Uterus (tissue), 4 donors: ENCODE data around the gene EPC1. TPM values are rescaled to one million over a fixed set of nuclear protein-coding genes. Genes with fewer than 3 reads are reported as not detected.
"Not testable (repeated sequence)": the region's sequence is repeated elsewhere in the genome, so short reads cannot be mapped to it uniquely, and the experiment has no call there.

Experiments
- DNase-seq, 2 donors: peaks; one replicate each; pipeline ENCODE4 v3.0.0-alpha.2; 2019 to 2020
- H3K27ac ChIP-seq, 2 donors: fragments of 200-600 bp; sonication (generic); 1 replicate in 1 of 2; 2 replicates in 1 of 2; pipeline ENCODE4 v1.5.1; 2016 to 2018
- H3K27me3 ChIP-seq, 2 donors: fragments of 200-600 bp; sonication (generic); one replicate each; pipeline ENCODE4 v1.5.1; 2018 to 2019; ENCODE audit warnings: control low read depth in 1 of 2
- H3K36me3 ChIP-seq, 2 donors: fragments of 200-600 bp; sonication (generic); one replicate each; pipeline ENCODE4 v1.5.1; 2019; ENCODE audit warnings: control low read depth in 1 of 2
- H3K4me1 ChIP-seq, 2 donors: fragments of 200-600 bp; sonication (generic); one replicate each; pipeline ENCODE4 v1.5.1; 2018 to 2019; ENCODE audit warnings: control low read depth in 1 of 2
- H3K4me3 ChIP-seq, 2 donors: fragments of 200-600 bp; sonication (generic); 1 replicate in 1 of 2; 2 replicates in 1 of 2; pipeline ENCODE4 v1.5.1; 2018 to 2019; ENCODE audit warnings: mild to moderate bottlenecking in 1 of 2
- H3K9me3 ChIP-seq, 2 donors: fragments of 200-600 bp; sonication (generic); one replicate each; pipeline ENCODE4 v1.5.1; 2019; ENCODE audit warnings: control low read depth in 1 of 2
- POLR2A ChIP-seq, 2 donors: fragments of 450-650 bp; IDR thresholded peaks; one replicate each; pipeline ENCODE4 v1.6.1; 2016; ENCODE audit warnings: antibody characterized with exemption in 2 of 2, mild to moderate bottlenecking in 1 of 2, moderate library complexity in 1 of 2
- intact Hi-C: fragments of 100-400 bp; cut with DNase I; formaldehyde crosslinking; loops from one replicate; pipeline ENCODE4 v1.15.1; 2023; ENCODE audit warnings: low total_unique reads
- total RNA-seq, 4 donors: library from RNA; depleted of rRNA in 3 of 4; stranded (reverse); fragments of >200 nt in 3 of 4; gene quantifications; one replicate each; pipeline versions ENCODE4 v1.1.0 to v1.2.4, GENCODE V29; 2014 to 2023
- TF ChIP-seq, protein P1 (sequence below), 4 experiments: fragments of 200-600 bp in 2 of 4; fragments of 450-650 bp in 2 of 4; sonication (generic) in 2 of 4; IDR thresholded peaks; one replicate each; pipeline ENCODE4 v1.5.1; 2016 to 2019; ENCODE audit warnings: antibody characterized with exemption in 4 of 4, mild to moderate bottlenecking in 2 of 4, moderate library complexity in 1 of 4
- donor health status: DM: yes; HTN: yes; CAD: no.

EPC1 gene
- total RNA-seq, 4 donors from 2014 or later = 34.7 to 109 (median 48.8) TPM

DNA sequence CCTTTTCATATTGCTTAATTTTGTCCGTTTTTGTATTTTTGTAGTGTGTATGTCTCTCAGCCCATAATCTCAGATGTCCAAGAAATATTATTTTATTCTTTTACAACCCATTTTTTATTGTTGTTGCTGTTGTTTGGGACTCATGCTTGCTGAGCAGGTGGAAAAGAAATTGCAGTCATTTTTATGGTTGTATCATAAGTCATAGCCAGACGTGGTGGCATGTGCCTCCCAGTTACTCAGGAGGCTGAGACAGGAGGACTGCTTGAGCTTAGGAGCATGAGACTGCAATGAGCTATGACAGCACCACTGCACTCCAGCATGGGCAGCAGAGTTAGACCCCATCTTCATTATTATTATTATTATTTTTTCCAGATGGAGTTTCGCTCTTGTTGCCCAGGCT is 117.8 kb downstream of the EPC1 start:
- H3K36me3 ChIP-seq = no peaks in the 10 kb centered on the region
- DNase-seq = no peak
- H3K27me3 ChIP-seq = no peaks in the 10 kb centered on the region
- no peaks in the 10 kb centered on the region for H3K4me1 ChIP-seq
- no peak for TF ChIP-seq POLR2A (IDR thresholded peaks at IDR 0.05)
- TF ChIP-seq, protein P1, sequence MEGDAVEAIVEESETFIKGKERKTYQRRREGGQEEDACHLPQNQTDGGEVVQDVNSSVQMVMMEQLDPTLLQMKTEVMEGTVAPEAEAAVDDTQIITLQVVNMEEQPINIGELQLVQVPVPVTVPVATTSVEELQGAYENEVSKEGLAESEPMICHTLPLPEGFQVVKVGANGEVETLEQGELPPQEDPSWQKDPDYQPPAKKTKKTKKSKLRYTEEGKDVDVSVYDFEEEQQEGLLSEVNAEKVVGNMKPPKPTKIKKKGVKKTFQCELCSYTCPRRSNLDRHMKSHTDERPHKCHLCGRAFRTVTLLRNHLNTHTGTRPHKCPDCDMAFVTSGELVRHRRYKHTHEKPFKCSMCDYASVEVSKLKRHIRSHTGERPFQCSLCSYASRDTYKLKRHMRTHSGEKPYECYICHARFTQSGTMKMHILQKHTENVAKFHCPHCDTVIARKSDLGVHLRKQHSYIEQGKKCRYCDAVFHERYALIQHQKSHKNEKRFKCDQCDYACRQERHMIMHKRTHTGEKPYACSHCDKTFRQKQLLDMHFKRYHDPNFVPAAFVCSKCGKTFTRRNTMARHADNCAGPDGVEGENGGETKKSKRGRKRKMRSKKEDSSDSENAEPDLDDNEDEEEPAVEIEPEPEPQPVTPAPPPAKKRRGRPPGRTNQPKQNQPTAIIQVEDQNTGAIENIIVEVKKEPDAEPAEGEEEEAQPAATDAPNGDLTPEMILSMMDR (IDR thresholded peaks at IDR 0.05) = no peak
- intact Hi-C loops = no loop called here
- H3K27ac ChIP-seq = no peak overlapping the region
- no peaks in the 10 kb centered on the region for H3K9me3 ChIP-seq
- H3K4me3 ChIP-seq = no peak overlapping the region

- Histone ChIP-seq H3K9me3 (no peaks in the 10 kb centered on the region), H3K4me3 (no peak overlapping the region), H3K27me3 (no peaks in the 10 kb centered on the region), H3K27ac (no peak overlapping the region), H3K36me3 (no peaks in the 10 kb centered on the region), H3K4me1 (no peaks in the 10 kb centered on the region)
- DNase-seq = no peak
- TF ChIP-seq, protein P1 (IDR thresholded peaks at IDR 0.05) = no peak
- TF ChIP-seq POLR2A (IDR thresholded peaks at IDR 0.05) = no peak
- intact Hi-C loops = no loop called here
Observed at GRCh38 chr10:32227802-32228201, 119.2 kb downstream of the EPC1 start.

DNA sequence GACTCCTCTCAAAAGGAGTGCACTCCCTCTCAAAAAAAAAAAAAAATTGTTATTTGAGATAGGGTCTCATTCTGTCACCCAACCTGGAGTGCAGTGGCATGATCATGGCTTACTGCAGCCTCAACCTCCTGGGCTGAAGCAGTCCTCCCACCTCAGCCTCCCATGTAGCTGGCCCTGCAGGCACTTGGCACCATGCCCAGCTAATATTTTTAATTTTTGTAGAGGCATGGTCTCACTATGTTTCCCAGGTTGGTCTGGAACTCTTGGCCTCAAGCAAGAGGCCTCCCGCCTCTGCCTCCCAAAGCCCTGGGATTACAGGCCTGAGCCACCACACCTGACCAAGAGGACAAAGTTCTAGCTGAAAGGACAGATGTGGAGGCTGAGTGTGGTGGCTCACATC is 120.3 kb downstream of the EPC1 start:
- no peak overlapping the region for H3K27ac ChIP-seq
- no peaks in the 10 kb centered on the region for H3K4me1 ChIP-seq
- TF ChIP-seq POLR2A (IDR thresholded peaks at IDR 0.05) = no peak
- TF ChIP-seq, protein P1 (IDR thresholded peaks at IDR 0.05) = no peak
- DNase-seq = no peak
- H3K36me3 ChIP-seq = no peaks in the 10 kb centered on the region
- no peak overlapping the region for H3K4me3 ChIP-seq
- intact Hi-C loops = no loop called here
- H3K9me3 ChIP-seq = no peaks in the 10 kb centered on the region
- no peaks in the 10 kb centered on the region for H3K27me3 ChIP-seq

DNA sequence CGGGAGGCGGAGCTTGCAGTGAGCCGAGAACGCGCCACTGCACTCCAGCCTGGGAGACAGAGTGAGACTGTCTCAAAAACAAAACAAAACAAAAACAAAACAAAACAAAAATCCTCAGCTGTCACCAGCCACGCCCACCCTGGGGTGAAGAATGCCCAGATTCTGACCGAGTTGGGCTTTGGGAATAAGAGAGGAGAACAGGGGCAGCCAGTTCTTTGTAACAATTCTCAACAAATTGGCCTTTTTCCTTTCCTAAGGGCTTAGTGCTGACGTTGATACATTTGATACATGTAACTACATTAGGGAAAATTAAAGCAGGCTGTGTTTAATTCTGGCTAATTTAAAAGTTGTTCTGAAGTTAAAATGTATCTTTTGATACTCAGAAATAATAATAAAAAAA is 121.0 kb downstream of the EPC1 start:
- no peak for TF ChIP-seq POLR2A (IDR thresholded peaks at IDR 0.05)
- TF ChIP-seq, protein P1 (IDR thresholded peaks at IDR 0.05) = no peak
- DNase-seq = no peak
- no peaks in the 10 kb centered on the region for H3K9me3 ChIP-seq
- no peaks in the 10 kb centered on the region for H3K27me3 ChIP-seq
- H3K27ac ChIP-seq = no peak overlapping the region
- intact Hi-C loops = no loop called here
- no peaks in the 10 kb centered on the region for H3K4me1 ChIP-seq
- no peak overlapping the region for H3K4me3 ChIP-seq
- H3K36me3 ChIP-seq = no peaks in the 10 kb centered on the region

GRCh38 chr10:32222376-32222775 is 124.6 kb downstream of the EPC1 start:
- H3K9me3 ChIP-seq, H3K4me1 ChIP-seq, H3K36me3 ChIP-seq, DNase-seq, H3K27ac ChIP-seq, H3K27me3 ChIP-seq, intact Hi-C loops, H3K4me3 ChIP-seq: not testable (repeated sequence)

DNA sequence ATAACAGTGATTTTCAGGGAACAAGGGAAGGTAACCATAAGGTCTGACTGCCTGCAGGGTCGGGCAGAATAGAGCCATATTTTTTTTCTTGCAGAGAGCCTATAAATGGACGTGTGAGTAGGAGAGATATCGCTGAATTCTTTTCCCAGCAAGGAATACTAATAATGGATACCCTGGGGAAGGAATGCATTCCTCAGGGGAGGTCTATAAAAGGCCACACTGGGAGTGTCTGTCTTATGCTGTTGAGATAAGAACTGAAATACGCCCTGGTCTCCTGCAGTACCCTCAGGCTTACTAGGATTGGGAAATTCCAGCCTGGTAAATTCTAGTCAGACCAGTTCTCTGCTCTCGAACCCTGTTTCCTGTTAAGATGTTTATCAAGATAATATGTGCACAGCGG is 127.8 kb downstream of the EPC1 start:
- H3K27ac ChIP-seq, H3K27me3 ChIP-seq, DNase-seq, H3K4me3 ChIP-seq, H3K36me3 ChIP-seq, H3K9me3 ChIP-seq, intact Hi-C loops, H3K4me1 ChIP-seq: not testable (repeated sequence)

GRCh38 chr10:32218206-32219044 is 128.5 kb downstream of the EPC1 start:
- H3K4me1 ChIP-seq, intact Hi-C loops, H3K4me3 ChIP-seq, DNase-seq, H3K27ac ChIP-seq, H3K27me3 ChIP-seq, H3K36me3 ChIP-seq, H3K9me3 ChIP-seq: not testable (repeated sequence)
